GM08714 (cell line): ENCODE results near the gene CNEP1R1.

Experiments used
- H3K4me3 ChIP-seq: fragments of 200-500 bp; sonication (Bioruptor generic); 2 replicates; pipeline ENCODE4 v1.5.1; 2014; ENCODE audit warnings: mild to moderate bottlenecking, low read length, inconsistent platforms
- ZNF274 ChIP-seq: IDR thresholded peaks from 2 replicates; pipeline ENCODE4 v1.6.1; 2012; ENCODE audit warnings: mild to moderate bottlenecking, low read depth, low read length

CNEP1R1 gene, protein sequence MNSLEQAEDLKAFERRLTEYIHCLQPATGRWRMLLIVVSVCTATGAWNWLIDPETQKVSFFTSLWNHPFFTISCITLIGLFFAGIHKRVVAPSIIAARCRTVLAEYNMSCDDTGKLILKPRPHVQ

DNA sequence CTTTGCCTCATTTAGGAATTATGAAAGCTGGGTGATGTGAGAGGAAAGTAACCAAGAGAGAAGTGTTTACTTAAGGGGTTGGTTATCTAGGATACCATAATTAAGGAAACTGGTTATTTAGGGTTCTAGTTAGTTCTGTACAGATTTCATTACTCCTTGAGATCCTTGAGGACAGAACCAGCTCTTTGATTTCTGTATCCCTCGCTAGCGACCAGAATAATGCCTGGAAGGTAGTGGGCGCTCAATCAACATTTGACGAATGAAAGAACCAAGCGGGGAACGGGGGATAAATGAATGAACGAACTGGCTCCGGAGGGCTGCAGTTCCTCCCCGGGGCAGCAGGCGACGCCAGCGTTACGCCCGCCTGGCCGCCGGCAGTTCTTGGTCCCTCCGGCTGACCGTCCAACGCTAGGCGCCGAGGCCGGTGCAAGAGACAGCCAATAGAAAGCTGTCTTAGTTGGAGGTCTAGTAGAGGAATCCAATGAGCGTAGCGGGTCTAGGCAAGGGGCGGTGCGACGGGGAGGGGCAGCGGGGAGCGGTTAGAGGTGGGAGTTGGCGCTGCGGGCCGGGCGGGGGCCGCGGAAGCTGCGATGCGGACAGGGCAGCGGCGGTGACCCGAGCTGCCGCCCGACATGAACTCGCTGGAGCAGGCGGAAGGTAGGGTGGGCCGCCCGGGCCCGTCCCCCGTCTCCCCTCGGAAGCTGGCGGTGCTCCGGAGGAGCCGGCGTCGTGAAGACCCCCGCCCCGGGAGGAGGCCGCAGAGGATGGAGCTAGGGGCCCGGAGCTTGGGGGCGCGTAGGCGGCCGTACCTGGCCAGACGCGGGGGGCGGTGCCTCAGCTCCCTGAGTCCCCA lies at the start of gene CNEP1R1:
CNEP1R1 (plus strand) TSS at position 542 of the 853 bp plus-strand sequence; CDS start at position 633, 91 bp downstream.
- no peak for TF ChIP-seq ZNF274
- peak within 1 kb of the TSS; percentile 98 for H3K4me3 ChIP-seq

DNA sequence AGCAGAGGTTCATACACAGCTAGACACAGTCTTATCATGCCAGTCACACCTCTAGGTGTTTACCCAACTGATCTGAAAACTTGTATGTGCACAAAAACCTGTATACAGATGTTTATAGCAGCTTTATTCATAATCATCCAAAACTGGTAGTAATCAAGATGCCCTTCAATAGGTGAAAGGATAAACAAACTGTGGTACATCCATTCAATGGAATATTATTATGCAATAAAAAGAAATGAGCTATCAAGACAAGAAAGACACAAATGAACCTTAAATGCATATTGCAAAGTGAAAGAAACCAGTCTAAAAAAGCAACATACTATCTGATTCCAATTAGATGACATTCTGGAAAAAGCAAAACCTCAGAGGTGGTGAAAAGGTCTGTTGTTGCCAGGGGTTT lies 47.6 kb upstream of the CNEP1R1 start:
- TF ChIP-seq ZNF274: no peak
- no peak overlapping the region for H3K4me3 ChIP-seq

DNA sequence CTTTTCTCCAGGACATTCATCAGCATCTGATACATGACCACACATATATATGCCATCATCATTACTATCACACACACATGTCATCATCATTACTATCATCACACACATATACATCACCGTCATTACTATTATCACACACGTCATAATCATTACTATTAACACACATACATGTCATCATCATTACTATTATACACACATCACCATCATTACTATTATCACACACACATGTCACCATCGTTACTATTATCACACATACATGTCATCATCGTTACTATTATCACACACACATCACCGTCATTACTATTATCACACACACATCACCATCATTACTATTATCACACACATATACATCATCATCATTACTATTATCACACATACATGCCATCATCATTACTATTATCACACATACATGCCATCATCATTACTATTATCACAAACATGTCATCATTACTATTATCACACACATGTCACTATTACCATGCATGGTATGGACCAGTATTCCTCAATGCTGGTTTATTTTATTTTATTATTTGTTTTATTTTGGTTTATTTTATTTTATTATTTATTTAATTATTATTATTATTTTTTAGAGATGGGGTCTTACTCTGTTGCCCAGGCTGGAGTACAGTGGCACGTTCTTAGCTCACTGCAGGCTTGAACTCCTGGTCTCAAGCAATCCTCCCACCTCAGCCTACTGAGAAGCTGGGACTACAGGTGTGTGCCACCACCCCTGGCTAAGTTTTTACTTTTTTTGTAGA lies 46.3 kb upstream of the CNEP1R1 start:
- H3K4me3 ChIP-seq: no peak overlapping the region
- TF ChIP-seq ZNF274: no peak

DNA sequence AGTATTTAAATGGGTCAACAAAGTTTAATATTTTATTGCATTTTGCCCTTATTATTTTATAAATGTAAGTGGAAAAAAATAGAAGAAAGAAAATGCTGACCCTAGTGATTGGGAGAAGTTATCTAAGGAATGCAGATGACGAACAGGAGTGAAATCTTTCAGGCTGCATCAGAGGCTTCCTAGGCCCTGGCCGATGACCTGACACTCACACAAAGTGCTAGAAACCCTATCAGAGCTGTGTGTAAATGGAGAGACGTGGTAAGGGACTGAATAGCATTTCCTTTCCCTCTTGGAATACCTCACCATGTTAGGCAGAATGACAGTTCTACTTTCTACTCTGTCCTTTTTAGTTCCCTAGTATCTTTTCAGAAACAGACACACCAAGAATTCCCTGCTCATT lies 44.9 kb upstream of the CNEP1R1 start:
- H3K4me3 ChIP-seq: no peak overlapping the region

DNA sequence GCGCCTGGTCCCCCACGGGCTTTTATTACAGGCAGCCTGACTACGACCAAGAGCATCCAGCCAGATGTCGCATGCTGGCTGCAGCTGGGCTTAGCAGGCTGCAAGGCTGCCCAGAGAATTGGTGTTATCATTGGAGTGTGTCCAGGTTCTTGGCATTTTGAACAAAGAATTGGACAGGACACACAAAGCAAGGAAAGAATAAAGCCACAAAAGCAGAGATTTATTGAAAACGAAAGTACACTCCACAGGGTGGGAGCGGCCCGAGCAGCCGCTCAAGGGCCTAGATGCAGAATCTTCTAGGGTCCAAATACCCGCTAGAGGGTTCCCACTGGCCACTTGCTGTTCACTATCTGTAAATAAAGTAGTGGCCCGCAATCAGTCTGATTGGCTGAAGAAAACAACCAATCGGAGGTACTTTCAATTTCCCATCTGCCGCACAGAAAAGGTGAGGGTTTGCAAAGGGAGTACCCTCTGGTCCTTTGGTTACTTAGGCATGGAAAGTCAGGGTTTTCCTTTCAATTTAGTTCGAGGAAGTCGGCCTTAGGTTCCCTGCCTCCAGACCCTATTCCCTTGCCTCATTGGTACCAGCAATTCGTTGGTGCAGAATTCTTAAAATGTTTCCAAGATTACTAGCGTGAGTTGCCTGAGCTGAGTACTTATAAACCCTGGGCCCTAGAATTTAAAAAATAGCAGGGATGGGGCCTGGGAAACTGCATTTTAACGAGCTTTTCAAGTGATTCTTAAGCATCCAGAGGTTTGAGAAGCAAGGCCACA lies 38.5 kb upstream of the CNEP1R1 start:
- TF ChIP-seq ZNF274: no peak
- no peak overlapping the region for H3K4me3 ChIP-seq

More for the DNA sequence above, 44.9 kb upstream of the CNEP1R1 start:
- no peak for TF ChIP-seq ZNF274

DNA sequence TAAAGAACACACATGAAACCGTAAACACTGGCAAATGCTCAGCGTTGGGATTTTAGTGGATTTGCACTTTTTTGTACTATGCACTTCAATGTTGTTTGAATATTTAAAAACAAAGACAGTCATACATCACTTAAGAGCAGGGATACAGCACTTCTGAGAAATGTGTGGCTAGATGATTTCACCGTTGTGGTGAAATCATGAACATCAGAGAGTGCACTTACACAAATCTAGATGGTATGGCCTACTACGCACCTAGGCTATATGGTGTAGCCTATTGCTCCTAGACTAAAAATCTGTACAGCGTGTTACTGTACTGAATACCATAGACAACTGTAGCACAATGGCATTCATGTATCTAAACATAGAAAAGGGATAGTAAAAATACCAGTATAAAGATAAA lies 37.6 kb upstream of the CNEP1R1 start:
- TF ChIP-seq ZNF274: no peak
- H3K4me3 ChIP-seq: no peak overlapping the region

DNA sequence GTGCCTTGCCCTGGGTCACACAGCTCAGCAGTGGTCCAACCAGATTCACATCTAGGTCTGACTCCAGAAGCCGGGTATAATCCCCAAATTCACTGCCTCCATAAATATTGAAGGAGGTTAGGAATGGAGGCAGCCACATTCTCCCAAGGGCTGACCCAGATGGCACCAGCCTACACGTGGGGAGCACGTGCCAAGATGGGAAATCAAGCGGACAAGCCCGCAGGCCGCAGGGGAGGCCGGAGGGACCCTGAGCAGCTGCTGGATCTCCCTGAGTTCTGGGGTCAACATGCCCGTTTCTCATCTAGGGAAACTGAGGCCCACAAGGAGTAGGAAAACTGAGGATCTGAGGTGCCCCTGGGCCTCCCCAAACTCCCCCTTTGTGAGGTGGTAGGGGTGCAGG lies 32.2 kb upstream of the CNEP1R1 start:
- no peak overlapping the region for H3K4me3 ChIP-seq
- no peak for TF ChIP-seq ZNF274

DNA sequence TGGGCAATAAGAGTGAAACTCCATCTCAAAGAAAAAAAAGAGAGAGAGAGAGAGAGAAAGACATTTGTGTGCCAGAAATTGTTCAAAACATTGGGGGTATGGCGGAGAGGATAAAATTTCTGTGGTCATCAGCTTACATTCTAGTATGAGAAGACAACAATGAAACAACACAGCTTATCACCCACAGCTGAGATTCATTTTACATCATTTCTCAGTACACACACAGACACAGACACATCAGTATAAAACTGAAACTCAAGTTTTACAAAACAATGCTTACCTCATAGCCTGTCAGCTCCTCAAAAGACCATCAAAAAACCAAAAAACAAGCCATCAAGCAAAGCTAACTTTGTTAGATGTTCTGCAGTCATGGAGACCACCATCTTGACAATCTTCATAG lies 31.4 kb upstream of the CNEP1R1 start:
- no peak for TF ChIP-seq ZNF274
- no peak overlapping the region for H3K4me3 ChIP-seq

DNA sequence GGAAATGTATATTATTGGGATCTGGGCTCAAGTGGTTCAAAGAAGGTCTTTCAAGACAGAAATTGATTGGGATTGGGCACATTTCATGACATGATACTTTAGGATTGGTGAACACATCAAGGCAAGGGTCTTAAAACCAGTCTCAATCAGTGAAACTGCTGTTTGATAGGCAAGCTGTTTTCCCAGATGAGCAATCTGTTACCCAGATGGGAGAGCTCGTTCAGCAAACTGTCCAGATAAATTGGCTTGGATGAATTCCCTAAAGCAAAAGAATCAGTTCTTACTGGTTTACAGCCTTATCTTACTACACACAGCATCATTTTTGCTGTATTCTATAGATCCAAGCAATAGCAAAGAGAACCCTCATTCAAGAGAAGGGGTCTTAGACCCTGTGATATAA lies 31.0 kb upstream of the CNEP1R1 start:
- no peak for TF ChIP-seq ZNF274
- H3K4me3 ChIP-seq: no peak overlapping the region

DNA sequence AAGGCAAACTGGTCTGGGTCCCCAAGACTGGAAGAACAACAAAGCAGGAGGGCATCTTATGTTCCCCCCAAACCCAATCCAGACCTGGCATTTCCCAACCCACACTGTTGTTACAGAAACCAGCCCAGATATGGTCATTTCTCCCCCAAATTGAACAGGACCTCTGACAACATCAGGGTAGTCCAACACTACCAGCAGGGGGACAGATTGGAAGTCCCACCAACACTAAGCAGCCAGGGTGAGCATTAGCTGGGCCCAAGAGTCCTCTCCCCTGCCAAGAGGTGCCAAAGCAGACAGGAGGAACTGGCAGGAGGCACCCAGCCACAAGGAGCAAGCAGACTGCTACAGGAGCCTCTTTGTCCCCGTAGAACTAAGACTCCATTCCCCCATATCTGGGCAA lies 29.3 kb upstream of the CNEP1R1 start:
- TF ChIP-seq ZNF274: no peak
- H3K4me3 ChIP-seq: no peak overlapping the region

DNA sequence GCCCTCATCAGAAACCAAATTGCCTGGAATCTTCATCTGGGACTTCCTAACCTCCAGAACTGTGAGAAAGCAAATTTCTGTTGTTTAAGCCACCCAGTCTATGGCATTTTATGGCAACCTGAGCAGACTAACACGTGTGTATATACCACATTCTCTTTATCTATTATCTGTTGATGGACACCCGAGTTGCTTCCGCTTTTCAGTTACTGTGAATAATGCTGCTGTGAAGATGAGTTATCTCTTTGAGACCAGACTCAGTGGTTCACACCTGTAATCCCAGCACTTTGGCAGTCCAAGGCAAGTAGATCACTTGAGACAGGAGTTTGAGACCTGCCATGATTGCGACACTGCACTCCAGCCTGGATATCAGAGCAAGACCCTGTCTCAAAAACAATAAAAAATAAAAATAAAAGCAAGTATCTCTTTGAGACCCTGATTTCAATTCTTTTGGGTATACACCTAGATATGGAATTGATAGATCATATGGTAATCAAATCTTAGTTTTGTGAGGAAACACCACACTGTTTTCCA lies 27.2 kb upstream of the CNEP1R1 start:
- no peak for TF ChIP-seq ZNF274
- no peak overlapping the region for H3K4me3 ChIP-seq

DNA sequence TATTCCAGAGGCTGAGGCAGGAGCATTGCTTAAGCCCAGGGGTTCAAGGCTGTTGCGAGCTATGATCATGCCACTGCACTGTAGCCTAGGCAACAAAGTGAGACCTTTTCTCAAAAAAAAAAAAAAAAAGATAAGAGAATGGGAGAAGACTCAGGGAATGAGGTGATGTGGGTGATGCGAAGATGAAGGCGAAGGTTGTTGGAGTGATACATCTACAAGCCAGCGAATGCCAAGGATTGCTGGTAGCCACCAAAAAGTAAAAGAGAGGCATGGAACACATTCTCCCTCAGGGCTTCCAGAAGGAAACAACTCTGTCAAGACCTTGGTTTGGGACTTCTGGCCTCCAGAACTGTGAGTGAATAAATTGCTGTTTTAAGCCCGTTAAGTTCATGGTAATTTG lies 26.0 kb upstream of the CNEP1R1 start:
- H3K4me3 ChIP-seq: no peak overlapping the region
- no peak for TF ChIP-seq ZNF274

DNA sequence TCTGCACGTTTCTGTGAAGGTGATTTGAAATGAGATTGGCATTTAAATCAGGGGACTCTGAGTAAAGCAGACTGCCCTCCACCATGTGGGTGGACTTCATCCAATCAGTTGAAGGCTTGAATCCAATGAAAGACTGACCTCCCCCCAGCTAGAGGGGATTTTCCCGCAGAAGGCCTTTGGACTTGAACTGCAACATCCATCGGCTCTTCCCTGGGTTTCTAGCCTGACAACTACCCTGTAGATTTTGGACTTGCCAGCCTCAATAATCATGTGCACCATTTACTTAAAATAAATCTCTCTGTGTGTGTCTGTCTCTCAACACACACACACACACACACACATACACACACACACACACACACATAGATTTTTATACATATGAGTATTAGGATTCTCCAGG lies 23.9 kb upstream of the CNEP1R1 start:
- no peak for TF ChIP-seq ZNF274
- no peak overlapping the region for H3K4me3 ChIP-seq

DNA sequence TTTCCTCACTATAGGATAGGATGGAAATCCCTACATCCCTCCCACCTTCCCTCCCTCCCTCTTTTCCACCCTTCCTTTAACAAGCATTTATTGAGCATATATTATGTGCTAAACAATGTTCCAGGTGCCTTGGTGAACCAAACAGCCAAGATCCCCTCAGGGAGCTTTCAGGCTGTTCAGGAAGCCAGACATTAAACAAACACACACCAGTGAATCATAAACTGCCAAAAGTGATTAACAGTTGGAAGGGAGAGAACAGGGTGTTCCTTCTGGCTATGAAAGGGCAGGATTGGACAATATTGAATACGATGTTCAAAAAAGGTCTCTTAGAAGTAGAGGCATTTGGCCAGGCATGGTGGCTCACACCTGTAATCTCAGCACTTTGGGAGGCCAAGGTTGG lies 22.8 kb upstream of the CNEP1R1 start:
- H3K4me3 ChIP-seq: no peak overlapping the region
- TF ChIP-seq ZNF274: no peak

DNA sequence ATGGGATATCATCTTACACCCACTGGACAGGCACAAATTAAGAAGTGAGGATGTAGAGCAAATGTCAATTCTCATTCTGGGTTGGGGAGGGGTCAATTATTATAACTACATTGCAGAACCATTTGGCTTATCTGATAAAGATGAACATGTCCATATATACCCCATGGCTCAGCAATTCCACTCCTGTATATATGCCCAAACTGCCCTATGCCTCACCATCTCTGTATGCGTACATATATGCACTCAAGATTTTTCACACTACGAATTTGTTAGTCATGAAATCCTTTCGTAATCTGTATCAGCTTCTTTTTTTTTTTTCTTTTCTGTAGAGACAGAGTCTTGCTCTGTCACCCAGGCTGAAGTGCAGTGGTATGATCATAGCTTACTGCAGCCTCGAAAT lies 20.8 kb upstream of the CNEP1R1 start:
- no peak overlapping the region for H3K4me3 ChIP-seq
- TF ChIP-seq ZNF274: no peak
